ENCODE results near the gene SMURF2.

- peak in 2 of 4 experiments; percentile 31 to 44 for TF ChIP-seq CTCF (IDR thresholded peaks at IDR 0.05)
- peak; percentile 46 to 49 for TF ChIP-seq POLR2A (IDR thresholded peaks at IDR 0.05)
Observed at GRCh38 chr17:64496786-64497564, 165.1 kb downstream of the SMURF2 start, which contains the start of gene POLG2.

Data from uterus (tissue), 2 donors.